Right lobe of liver (tissue), 4 donors: ENCODE results near the gene GNB1L.

Experiments used
- CTCF ChIP-seq, 4 donors: fragments of 200-600 bp in 3 of 4; fragments of 450-650 bp in 1 of 4; IDR thresholded peaks; one replicate each; pipeline versions ENCODE4 v1.5.1 to v1.8.0; 2016 to 2022; ENCODE audit warnings: antibody characterized with exemption in 4 of 4, mild to moderate bottlenecking in 2 of 4
- POLR2A ChIP-seq: fragments of 450-650 bp; IDR thresholded peaks from one replicate; pipeline ENCODE4 v1.6.1; 2017; ENCODE audit warnings: antibody characterized with exemption, mild to moderate bottlenecking
- donor health status: DM: no; HTN: no; CAD: no.
- donor health status: DM: no; HTN: no; CAD: no.
- donor health status: DM: no; HTN: yes; CAD: no.

- TF ChIP-seq CTCF (IDR thresholded peaks at IDR 0.05) (no peak), POLR2A (no peak)
Observed at GRCh38 chr22:19824212-19824925, 30.3 kb downstream of the GNB1L start.
